ENCODE measurements around the gene CYGB.

DNA sequence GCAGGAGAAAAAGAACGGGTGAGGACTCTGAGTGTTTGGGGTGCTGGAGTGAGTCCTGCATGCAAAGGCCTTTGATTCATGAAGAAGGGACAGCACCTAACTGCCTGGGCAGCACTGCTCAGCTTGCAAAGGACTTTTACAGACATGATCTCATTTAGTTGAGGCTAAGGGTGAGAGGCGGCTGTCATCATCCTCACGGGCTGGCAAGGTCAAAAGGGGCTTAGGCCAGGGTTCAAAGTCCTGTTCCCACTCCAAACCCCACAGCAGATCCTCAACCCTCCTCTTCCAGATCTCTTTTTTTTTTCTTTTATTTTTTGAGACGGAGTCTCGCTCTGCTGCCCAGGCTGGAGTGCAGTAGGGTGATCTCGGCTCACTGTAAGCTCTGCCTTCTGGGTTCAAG is 41.0 kb downstream of the CYGB start:
- TF ChIP-seq EZH2 (IDR thresholded peaks at IDR 0.05) (no peak), POLR2AphosphoS5 (IDR thresholded peaks at IDR 0.05; ENCODE audit: borderline replicate concordance, low read depth, low read length) (no peak), FOXP2 (optimal IDR thresholded peaks at IDR 0.05; ENCODE audit: control extremely low read depth, extremely low read length, insufficient read depth) (no peak)
